ENCODE results near the gene CXorf51B.

DNA sequence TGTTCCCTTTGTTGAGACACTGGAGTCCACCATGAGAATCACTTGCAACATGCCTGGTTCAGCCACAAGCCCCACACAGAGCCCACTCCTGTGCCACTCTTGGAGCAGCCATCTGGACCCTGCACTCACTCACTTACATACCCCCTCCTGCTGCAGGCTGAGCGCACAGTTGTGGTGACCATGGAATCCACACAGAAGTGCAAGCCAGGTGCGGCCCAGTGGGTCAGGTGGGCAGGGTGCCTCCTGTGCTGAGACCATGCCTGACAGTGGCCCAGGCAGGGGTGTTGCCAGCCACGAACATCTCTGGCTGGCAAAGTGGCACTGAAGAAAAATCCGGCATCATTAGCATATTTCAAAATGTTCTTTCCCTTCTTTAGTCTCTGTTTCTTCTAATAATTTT is 22.4 kb downstream of the CXorf51B start:
- TF ChIP-seq CTCF (IDR thresholded peaks at IDR 0.05 in 4 of 5, conservative IDR thresholded peaks at IDR 0.05 in 1 of 5) (no peak), POLR2A (IDR thresholded peaks at IDR 0.05) (no peak)

Data from gastrocnemius medialis (tissue), 4 donors.